Measurements from ENCODE around the gene FIZ1.
A peak's percentile ranks its signal among the peaks of the same experiment; 100 is the strongest.
"Not testable (repeated sequence)": the region's sequence is repeated elsewhere in the genome, so short reads cannot be mapped to it uniquely, and the experiment has no call there.

FIZ1 gene

GRCh38 chr19:55594996-55595545, 4.2 kb downstream of the FIZ1 start:
- DNase-seq (ENCODE audit: low spot score), result no peak

- no peak for DNase-seq (ENCODE audit: low spot score)
These were observed 6.1 kb downstream of the FIZ1 start for GRCh38 chr19:55593096-55593772.

DNA sequence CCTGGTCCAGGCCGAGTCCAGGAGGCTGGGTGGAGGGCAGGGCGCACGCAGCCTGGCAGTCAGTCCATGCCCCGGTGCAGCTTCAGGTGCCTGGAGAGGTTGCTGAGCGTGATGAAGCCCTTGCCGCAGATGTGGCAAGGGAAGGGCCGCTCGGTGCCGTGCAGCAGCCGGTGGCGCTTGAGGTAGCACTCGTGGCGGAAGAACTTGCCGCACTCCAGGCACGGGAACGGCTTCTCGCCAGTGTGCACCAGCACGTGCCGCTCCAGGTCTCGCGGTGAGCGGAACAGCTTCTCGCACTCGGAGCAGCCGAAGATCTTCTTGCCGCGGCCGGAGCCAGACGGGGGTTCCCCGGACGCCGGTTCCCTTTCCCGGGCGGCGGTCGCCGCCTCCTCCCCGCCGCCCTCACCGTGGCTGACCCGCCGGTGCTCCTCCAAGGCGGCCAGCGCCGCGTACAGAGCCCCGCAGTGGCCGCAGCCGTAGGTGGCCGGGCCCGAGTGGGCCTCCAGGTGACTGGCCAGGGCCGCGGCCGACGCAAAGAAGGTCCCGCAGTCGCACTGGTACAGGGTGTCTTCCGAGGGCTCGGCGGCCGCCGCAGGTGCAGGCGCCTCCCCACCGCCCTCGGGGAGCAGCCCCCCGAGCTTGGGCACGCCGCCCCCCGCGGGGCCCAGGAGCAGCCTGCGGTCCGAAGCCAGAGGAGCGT, 6.8 kb downstream of the FIZ1 start:
- DNase-seq (ENCODE audit: low spot score), result no peak

DNA sequence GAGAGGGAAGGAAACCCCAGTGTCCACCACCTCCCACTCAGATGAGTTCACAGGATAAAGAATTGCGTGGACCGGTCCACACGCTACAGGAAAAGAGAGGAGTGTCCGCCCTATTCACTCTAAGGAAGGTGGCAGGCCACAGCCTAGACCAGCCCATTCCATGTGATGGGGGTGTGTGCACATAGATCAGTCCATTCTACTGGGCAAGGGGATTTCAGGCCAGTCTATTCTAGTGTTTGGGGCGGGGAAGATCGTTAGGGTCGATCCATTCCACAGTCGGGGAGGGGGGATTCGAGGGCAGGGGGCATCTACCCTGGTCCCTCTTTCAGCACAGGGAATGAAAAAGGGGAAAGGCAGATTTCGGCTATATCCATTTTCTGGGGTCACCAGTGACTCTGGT, 7.8 kb downstream of the FIZ1 start:
- DNase-seq (ENCODE audit: low spot score), result no peak

GRCh38 chr19:55590617-55591016, 8.7 kb downstream of the FIZ1 start:
- DNase-seq (ENCODE audit: low spot score), result no peak

GRCh38 chr19:55590109-55590508, 9.2 kb downstream of the FIZ1 start:
- DNase-seq (ENCODE audit: low spot score), result no peak

DNA sequence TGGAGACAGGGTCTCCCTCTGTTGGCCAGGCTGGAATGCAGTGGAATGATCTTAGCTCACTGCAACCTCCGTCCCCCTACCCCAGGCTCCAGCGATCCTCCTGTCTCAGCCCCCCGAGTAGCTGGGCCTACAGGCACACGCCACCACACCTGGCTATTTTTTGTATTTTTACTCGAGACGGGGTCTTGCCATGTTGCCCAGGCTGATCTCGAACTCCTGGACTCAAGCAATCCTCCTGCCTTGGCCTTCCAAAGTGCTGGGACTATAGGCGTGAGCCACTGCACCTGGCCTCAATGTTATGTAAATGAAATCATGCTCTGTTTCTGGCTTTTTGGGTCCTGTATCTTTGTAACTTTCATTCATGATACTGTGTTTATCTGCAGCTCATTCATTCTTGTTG, 10.6 kb downstream of the FIZ1 start:
- DNase-seq (ENCODE audit: low spot score), result no peak

- DNase-seq (ENCODE audit: low spot score), result peak; percentile 98
These were observed 12.2 kb downstream of the FIZ1 start for GRCh38 chr19:55586976-55587668.

DNA sequence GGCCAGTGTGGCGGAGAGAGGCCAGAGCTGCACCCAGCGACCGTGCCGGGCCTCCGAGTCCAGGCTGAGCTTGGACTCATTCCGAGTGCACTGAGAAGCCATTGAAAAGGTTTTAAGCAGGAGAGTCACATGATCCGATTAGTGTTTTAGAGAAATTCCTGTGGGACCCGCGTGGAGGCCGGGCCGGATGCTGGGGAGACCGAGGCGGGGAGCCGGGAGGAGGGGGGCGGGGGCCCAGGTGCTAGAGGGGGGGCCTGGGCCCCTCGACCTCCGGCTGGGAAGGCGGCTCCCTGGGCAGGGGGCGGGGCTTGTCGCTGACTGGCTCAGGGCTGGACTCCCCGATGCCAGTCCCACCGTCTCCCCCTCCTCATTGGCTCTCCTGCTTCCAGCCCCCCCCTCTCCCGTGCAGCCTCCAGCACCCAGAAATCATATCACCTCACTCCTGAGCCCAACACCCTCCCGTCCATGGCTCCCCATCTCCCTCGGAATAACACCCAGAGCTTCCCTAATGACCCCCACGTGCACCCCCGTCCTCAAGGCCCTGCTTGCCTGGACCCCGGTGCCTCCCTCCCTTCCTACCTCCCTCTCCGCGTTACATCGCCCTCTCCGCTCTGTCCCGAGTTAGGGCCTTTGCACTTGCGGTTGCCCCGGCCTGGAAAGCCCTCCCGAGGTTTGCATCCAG, 13.5 kb downstream of the FIZ1 start:
- DNase-seq (ENCODE audit: low spot score), result peak; percentile 82

DNA sequence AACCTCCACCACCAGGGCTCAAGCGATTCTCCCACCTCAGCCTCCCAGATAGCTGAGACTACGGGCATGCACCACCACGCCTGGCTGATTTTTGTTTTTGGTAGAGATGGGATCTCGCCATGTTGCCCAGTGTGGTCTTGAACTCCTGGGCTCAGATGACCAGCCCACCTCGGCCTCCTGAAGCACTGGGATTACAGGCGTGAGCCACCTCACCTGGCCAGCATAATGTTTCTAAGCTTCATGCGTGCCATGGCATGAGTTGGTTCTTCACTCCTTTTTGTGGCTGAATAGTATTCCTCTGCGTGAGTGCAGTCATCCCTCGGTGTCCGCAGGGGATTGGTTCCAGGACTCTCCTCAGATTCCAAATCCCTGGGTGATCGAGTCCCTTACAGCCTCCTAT, 14.4 kb downstream of the FIZ1 start:
- DNase-seq (ENCODE audit: low spot score), result no peak

- DNase-seq (ENCODE audit: low spot score), result not testable (repeated sequence)
These were observed 15.4 kb downstream of the FIZ1 start for GRCh38 chr19:55583897-55584296.

DNA sequence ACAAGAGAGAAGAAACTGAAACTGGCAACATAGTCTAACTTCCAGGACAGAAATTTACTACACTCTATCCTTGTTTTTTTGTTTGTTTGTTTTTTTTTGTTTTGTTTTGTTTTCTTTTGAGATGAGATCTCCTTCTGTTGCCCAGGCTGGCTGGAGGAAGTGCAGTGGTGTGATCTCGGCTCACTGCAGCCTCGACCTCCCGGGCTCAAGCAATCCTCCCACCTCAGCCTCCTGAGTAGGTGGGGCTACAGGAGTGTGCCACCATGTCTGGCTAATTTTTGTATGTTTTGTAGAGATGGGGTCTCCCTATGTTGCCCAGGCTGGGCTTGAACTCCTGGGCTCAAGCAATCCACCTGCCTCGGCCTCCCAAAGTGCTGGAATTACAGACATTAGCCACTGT, 17.0 kb downstream of the FIZ1 start:
- DNase-seq (ENCODE audit: low spot score), result not testable (repeated sequence)

- DNase-seq (ENCODE audit: low spot score), result no peak
These were observed 17.5 kb downstream of the FIZ1 start for GRCh38 chr19:55581823-55582223.

- no peak for DNase-seq (ENCODE audit: low spot score)
These were observed 18.0 kb downstream of the FIZ1 start for GRCh38 chr19:55581145-55581822.

DNA sequence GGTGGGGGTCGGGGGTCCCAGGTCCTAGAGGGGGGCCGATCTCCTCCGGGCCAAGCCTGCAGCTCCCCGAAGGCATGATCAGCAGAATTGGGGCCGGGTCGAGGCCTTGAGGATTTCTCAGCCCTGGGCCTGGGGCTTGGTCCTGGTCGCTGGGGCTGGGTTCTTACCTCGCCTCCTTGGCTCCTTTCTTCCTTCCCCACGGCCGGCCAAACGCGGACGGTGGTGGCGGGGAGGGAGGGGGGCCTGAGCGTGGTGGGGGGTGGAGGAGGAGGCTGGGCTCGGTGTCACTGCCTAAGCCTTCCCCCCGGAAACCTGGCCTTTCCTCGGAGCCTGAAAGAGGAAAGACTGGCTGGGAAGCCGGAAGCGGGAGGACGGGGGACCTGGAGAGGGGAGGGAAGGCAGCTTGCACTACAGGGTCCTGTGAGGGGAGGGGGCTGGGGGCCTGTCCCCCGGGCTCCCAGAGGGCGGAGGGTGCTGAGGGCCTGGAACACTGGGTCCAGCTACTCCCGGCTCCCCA, 18.6 kb downstream of the FIZ1 start, which contains the start of gene ZNF579:
ZNF579 (minus strand) TSS at position 221 of the 517 bp plus-strand sequence. CDS start 1,209 bp downstream, outside the sequence.
- DNase-seq (ENCODE audit: low spot score), result peak; percentile 89

- peak; percentile 42 for DNase-seq (ENCODE audit: low spot score)
These were observed 19.3 kb downstream of the FIZ1 start for GRCh38 chr19:55579766-55580621.

- no peak for DNase-seq (ENCODE audit: low spot score)
These were observed 20.3 kb downstream of the FIZ1 start for GRCh38 chr19:55578761-55579747.

DNA sequence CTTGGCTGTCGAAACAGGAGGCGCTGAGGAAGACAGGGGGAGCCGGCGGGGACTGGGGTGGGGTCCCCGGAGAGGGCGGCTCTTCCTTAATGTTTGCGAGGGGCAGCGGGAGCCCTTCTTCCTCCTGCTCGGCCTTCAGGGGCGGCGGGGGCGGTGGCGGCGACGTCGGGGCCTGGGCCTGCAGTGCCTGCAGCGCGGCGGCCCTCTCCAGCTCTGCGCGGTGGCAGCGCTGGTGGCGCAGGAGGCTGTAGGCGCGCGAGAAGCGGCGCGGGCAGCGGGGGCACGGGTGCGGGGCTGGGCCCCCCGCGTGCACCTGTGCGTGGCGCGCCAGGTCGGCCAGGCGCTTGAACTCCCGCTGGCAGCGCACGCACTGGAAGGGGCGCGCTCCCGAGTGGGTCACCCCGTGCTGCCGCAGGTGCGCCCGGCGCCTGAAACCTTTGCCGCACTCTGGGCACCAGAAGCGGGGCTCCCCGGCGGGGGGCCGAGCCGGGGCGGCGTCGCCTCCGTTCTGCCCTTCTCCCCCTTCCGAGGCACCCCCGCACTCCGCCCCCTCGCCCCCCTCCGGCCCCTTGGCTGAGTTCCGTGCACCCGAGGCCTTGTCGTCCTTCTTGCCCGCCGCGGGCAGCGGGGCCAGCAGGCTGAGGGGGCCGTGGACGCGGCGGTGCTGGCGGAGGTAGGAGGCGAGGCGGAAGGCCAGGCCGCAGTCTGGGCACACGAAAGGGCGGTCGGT, 21.1 kb downstream of the FIZ1 start:
- DNase-seq (ENCODE audit: low spot score), result no peak
